GM21825 (cell line): ENCODE data around the gene PTCH1.

Experiments
- ATAC-seq: cut with Tn5 transposase; IDR thresholded peaks from one replicate; pipeline ENCODE4 v1.9.1; 2021; ENCODE audit warnings: mild to moderate bottlenecking, moderate library complexity; ENCODE audit not compliant: unreplicated experiment

Gene PTCH1

DNA sequence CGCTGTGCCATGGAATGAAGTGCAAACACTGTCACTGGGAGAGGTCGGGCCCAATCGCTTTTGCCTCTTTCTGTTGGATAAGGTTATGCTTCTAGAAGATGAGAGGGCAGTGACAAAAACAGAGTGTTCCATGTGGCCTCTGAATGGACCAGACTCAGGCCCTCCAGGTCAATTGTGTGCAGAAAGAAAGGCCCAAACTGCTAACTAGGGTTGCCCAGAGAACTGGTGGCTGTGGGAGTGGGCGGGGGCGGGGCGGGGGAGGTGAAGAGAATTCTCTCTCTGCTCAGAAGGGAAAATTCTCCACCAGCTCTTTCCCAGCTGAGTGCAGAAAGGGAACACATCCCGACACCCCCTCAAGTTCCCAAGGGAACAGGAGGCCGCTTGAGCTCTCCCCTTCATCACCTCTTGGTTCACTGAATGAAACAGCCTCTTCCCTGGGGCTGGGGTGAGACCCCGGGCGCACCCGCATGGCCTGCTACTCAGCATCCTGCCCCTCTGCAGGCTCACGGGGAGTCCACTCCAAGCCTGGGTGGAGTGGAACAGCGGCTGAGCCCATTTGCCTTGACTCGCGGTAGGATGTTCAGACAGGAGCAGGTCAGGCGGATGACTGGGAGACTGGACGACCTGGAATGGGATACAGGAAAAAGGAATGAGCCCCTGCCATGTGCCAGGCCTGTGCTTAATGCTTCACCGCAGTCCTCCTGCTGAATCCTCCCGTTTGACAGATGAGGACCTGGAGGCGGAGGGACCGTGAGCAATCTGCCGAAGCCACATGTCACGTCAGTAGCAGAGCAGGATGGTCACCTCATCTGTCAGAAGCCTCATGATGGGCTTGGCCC is 105.5 kb downstream of the PTCH1 start:
- no peak for ATAC-seq

DNA sequence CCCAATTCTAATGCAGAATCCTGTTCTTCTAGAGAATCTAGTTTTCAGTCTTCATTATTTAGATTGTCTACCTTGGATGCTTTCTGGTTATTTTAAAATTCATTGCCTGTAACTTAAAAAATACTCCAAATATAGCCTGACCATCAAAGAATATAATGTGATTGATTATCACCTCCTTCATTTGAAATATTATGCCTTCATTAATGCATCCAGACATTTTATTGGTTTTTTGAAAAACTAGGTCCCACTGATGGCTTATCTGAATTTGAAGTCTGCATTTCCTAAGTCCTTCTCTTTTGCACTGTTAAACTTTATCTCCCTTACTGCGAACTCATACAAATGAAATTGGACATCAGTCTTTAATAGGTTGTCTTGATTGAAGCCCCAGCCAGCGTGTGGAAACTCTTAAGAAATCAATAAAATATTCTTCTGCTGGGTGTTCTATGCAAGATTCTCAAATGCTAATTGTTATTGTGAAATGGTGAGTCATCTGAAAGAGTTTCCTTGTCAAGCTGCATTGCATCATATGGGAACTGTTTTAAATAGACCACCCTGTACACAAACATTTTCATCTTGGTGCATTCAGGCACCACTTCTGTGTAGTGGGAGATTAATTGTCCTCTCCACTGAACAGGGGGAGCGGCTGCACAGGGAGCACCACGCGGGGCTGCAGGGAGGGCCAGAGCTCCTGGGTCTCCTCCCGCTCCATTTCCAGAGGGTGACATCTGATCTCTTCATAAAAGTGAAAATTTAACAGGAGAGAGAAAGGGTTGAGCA is 106.9 kb downstream of the PTCH1 start:
- no peak for ATAC-seq

DNA sequence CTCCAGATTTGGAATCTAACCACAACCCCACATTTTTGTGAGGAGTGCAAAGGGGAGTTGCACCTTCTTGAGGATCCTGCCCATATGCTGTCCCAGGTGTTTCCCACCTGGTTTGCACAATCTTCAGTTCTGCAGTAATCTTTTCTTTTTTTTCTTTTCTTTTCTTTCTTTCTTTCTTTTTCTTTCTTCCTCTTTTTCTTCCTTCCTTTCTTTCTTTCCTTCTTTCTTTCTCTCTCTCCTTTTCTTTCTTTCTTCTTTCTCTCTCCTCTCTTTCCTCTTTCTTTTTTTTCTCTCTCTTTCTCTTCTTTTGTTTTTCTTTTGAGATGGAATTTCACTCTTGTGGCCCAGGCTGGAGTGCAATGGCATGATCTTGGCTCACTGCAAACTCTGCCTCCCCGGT is 109.2 kb downstream of the PTCH1 start:
- no peak for ATAC-seq

DNA sequence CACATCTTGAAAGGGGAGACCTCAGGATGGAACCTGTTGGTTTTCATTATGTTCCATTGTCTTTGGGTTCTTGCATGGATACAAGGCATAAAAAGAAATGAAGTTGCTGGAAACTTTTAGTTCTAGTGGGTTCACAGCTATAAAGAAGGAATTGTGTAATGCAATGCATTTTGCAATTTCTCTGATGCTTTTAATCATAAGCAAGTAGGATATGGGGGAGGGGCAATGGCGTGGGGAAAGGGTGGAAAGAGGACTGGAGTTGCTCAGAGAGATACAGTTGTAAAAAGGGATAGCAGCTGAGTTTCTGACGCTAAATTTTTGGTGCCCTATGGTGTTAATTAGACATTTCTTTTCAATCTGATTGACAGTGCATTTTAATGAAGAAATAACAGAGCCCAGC is 110.7 kb downstream of the PTCH1 start:
- no peak for ATAC-seq

DNA sequence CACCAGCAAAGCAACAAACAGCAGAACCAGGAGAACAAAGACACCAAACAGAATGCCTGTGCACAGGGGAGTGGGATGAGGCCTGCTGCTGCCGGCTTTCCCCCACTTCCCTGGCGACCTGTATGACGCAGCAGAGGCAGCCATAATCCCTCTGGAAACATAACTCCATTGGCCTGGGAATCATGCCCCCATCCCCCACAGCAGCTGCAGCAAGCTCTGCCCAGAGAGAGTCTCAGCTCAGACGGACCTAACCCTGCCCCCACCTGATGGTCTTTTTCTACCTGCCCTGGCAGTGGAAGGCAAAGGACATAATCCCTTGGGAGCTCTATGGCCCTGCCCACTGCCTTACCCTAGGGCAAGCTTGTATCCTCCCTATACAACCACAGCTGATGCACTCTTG is 117.5 kb downstream of the PTCH1 start:
- no peak for ATAC-seq
